IMR-90 (cell line): ENCODE measurements around the gene SPATA33. TPM values are rescaled to one million over a fixed set of nuclear protein-coding genes. Genes with fewer than 3 reads are reported as not detected.

Source experiments
- ATAC-seq: fragments of 200-7000 bp; cut with Tn5 transposase; 2 replicates; pipeline ENCODE4 v1.9.1; 2020; ENCODE audit warnings: low read depth, mild to moderate bottlenecking, moderate library complexity
- BruUV-seq: library from RNA; stranded (reverse); fragments of 400-500 nt; replicated peaks from 2 replicates; lab custom pipeline; 2021; lab: Mats Ljungman, UMichigan
- CTCF ChIA-PET: fragments of 300-600 bp; formaldehyde crosslinking; extraction: SDS; loops from one replicate; lab custom pipeline; 2021; ENCODE audit warnings: antibody characterized with exemption; lab: Yijun Ruan, JAX
- POLR2A ChIA-PET: fragments of 300-600 bp; sonication (Branson Sonifier 250); formaldehyde crosslinking; loops from one replicate; lab custom pipeline; 2022; ENCODE audit warnings: antibody characterized with exemption; ENCODE audit not compliant: unreplicated experiment; lab: Charles Lee
- DNase-seq: peaks from one replicate; pipeline ENCODE4 v3.0.0; 2013
- H2AFZ ChIP-seq: replicated peaks from 2 replicates; pipeline ENCODE3; 2013; ENCODE audit warnings: low read length, mild to moderate bottlenecking; ENCODE audit not compliant: poor library complexity
- H2AK5ac ChIP-seq: 2 replicates; pipeline ENCODE4 v1.6.1; 2013; ENCODE audit warnings: low read depth, low read length, inconsistent platforms
- H2AK9ac ChIP-seq: replicated peaks from 2 replicates; pipeline ENCODE3; 2013; ENCODE audit warnings: mild to moderate bottlenecking, low read depth, low read length, moderate library complexity; ENCODE audit not compliant: poor library complexity
- H2BK120ac ChIP-seq: 2 replicates; pipeline ENCODE4 v1.6.1; 2013; ENCODE audit warnings: low read depth, low read length, inconsistent platforms
- H2BK15ac ChIP-seq: 3 replicates; pipeline ENCODE4 v1.6.1; 2013; ENCODE audit warnings: low read depth, low read length, inconsistent platforms
- H2BK20ac ChIP-seq: 2 replicates; pipeline ENCODE4 v1.6.1; 2013; ENCODE audit warnings: low read depth, mild to moderate bottlenecking, inconsistent platforms, low read length, moderate library complexity
- H2BK5ac ChIP-seq: 2 replicates; pipeline ENCODE4 v1.6.1; 2013; ENCODE audit warnings: mild to moderate bottlenecking, low read depth, low read length, inconsistent platforms; ENCODE audit not compliant: poor library complexity, severe bottlenecking
- H3K14ac ChIP-seq: replicated peaks from 2 replicates; pipeline ENCODE4 v1.6.1; 2013; ENCODE audit warnings: low read depth, low read length, inconsistent platforms
- H3K18ac ChIP-seq: 2 replicates; pipeline ENCODE4 v1.6.1; 2013; ENCODE audit warnings: low read depth, low read length, control low read depth
- H3K23ac ChIP-seq: 2 replicates; pipeline ENCODE4 v1.6.1; 2013; ENCODE audit warnings: low read depth, low read length, inconsistent platforms
- H3K27ac ChIP-seq: 2 replicates; pipeline ENCODE4 v1.5.1; 2013; ENCODE audit warnings: mild to moderate bottlenecking, control low read depth, low read length; ENCODE audit not compliant: insufficient read depth
- H3K27me3 ChIP-seq: 2 replicates; pipeline ENCODE4 v1.6.1; 2013; ENCODE audit warnings: low read length; ENCODE audit not compliant: control insufficient read depth, insufficient read depth
- H3K36me3 ChIP-seq: 2 replicates; pipeline ENCODE4 v1.6.1; 2013; ENCODE audit warnings: low read length, mixed read lengths; ENCODE audit not compliant: control insufficient read depth, insufficient read depth
- H3K4ac ChIP-seq: 2 replicates; pipeline ENCODE4 v1.6.1; 2013; ENCODE audit warnings: low read depth, low read length, inconsistent platforms
- H3K4me1 ChIP-seq: 2 replicates; pipeline ENCODE4 v1.6.1; 2013; ENCODE audit warnings: low read length, mixed read lengths; ENCODE audit not compliant: control insufficient read depth, insufficient read depth
- H3K4me2 ChIP-seq: 2 replicates; pipeline ENCODE4 v1.6.1; 2013; ENCODE audit warnings: low read depth, mild to moderate bottlenecking, control low read depth, low read length, moderate library complexity
- H3K4me3 ChIP-seq: 2 replicates; pipeline ENCODE4 v1.5.1; 2013; ENCODE audit warnings: low read depth, mild to moderate bottlenecking, control low read depth, low read length, moderate library complexity; ENCODE audit not compliant: insufficient read depth
- H3K56ac ChIP-seq: 2 replicates; pipeline ENCODE4 v1.6.1; 2013; ENCODE audit warnings: low read length, inconsistent platforms; ENCODE audit not compliant: insufficient read depth; ENCODE audit errors: extremely low read depth
- H3K79me1 ChIP-seq, 2 experiments: 2 replicates each; pipeline ENCODE4 v1.6.1; 2013; ENCODE audit warnings: low read length in 2 of 2, inconsistent platforms in 1 of 2, low read depth in 1 of 2
- H3K9ac ChIP-seq: 2 replicates; pipeline ENCODE4 v1.6.1; 2013; ENCODE audit warnings: low read depth, low read length, control low read depth
- H3K9me1 ChIP-seq: 2 replicates; pipeline ENCODE4 v1.6.1; 2013; ENCODE audit warnings: low read length, inconsistent platforms; ENCODE audit not compliant: insufficient read depth
- H3K9me3 ChIP-seq: 2 replicates; pipeline ENCODE4 v1.6.1; 2013; ENCODE audit warnings: low read length; ENCODE audit not compliant: control insufficient read depth, insufficient read depth
- H4K20me1 ChIP-seq: 2 replicates; pipeline ENCODE4 v1.6.1; 2013; ENCODE audit warnings: low read length, inconsistent platforms; ENCODE audit not compliant: insufficient read depth
- H4K5ac ChIP-seq: 2 replicates; pipeline ENCODE4 v1.6.1; 2013; ENCODE audit warnings: mild to moderate bottlenecking, low read depth, low read length, control low read depth
- H4K8ac ChIP-seq, 2 experiments: 2 replicates each; pipeline ENCODE4 v1.6.1; 2013; ENCODE audit warnings: low read depth in 2 of 2, low read length in 2 of 2, control low read depth in 1 of 2, inconsistent platforms in 1 of 2
- H4K91ac ChIP-seq: 2 replicates; pipeline ENCODE4 v1.6.1; 2013; ENCODE audit warnings: low read depth, low read length, inconsistent platforms; ENCODE audit not compliant: insufficient read depth
- BHLHE40 ChIP-seq: fragments of 150-350 bp; IDR thresholded peaks from 2 replicates; pipeline ENCODE4 v1.6.1; 2016; ENCODE audit warnings: mild to moderate bottlenecking, low read depth, low read length
- CEBPB ChIP-seq: IDR thresholded peaks from 2 replicates; pipeline ENCODE4 v1.6.1; 2012; ENCODE audit warnings: low read depth, low read length, improper control_type of control experiment
- CHD1 ChIP-seq: IDR thresholded peaks from 2 replicates; pipeline ENCODE4 v1.6.1; 2012; ENCODE audit warnings: low read depth, low read length, improper control_type of control experiment
- ELK1 ChIP-seq: fragments of 150-350 bp; IDR thresholded peaks from 2 replicates; pipeline ENCODE4 v1.6.1; 2016; ENCODE audit warnings: low read depth, mild to moderate bottlenecking, low read length, moderate library complexity, borderline replicate concordance
- FOS ChIP-seq: fragments of 150-350 bp; IDR thresholded peaks from 2 replicates; pipeline ENCODE4 v1.6.1; 2016; ENCODE audit warnings: low read depth, low read length
- MAFK ChIP-seq: IDR thresholded peaks from 2 replicates; pipeline ENCODE4 v1.6.1; 2012; ENCODE audit warnings: low read depth, low read length, improper control_type of control experiment
- NFE2L2 ChIP-seq: fragments of 150-350 bp; IDR thresholded peaks from 2 replicates; pipeline ENCODE4 v1.6.1; 2016; ENCODE audit warnings: low read depth, mild to moderate bottlenecking, low read length
- POLR2A ChIP-seq: IDR thresholded peaks from 2 replicates; pipeline ENCODE4 v1.6.1; 2012; ENCODE audit warnings: mild to moderate bottlenecking, low read depth, low read length
- RAD21 ChIP-seq: IDR thresholded peaks from 2 replicates; pipeline ENCODE4 v1.6.1; 2012; ENCODE audit warnings: low read length, improper control_type of control experiment
- RFX5 ChIP-seq: IDR thresholded peaks from 2 replicates; pipeline ENCODE4 v1.8.0; 2012; ENCODE audit warnings: low read depth, mild to moderate bottlenecking, low read length, moderate library complexity
- USF2 ChIP-seq: fragments of 150-350 bp; IDR thresholded peaks from 2 replicates; pipeline ENCODE4 v1.6.1; 2017; ENCODE audit warnings: mild to moderate bottlenecking, antibody characterized with exemption, low read length, low read depth
- WGBS, 2 experiments: methylation state at CpG; one replicate each; pipeline versions ENCODE4 v1.1.5 to v1.1.7; 2013; ENCODE audit warnings: missing lambda C conversion rate in 2 of 2; ENCODE audit not compliant: insufficient read length in 1 of 2; ENCODE audit errors: extremely low coverage in 2 of 2; 5-methylcytosine and 5-hydroxymethylcytosine counted together
- dilution Hi-C: fragments of 300-500 bp; cut with HindIII; formaldehyde crosslinking; loops from one replicate; pipeline ENCODE4 v1.14.3; 2018; ENCODE audit warnings: low sequenced_read_pairs; ENCODE audit not compliant: unreplicated experiment
- in situ Hi-C: fragments of 300-500 bp; cut with MboI; formaldehyde crosslinking; loops from 3 replicates; pipeline ENCODE4 v1.14.3; 2019; ENCODE audit warnings: low sequenced_read_pairs, inconsistent platforms, mixed read lengths
- intact Hi-C: fragments of 100-400 bp; cut with micrococcal nuclease; formaldehyde crosslinking; loops from 2 replicates; pipeline ENCODE4 v1.10.0; 2022
- polyA plus RNA-seq, 3 experiments: library from polyadenylated mRNA; depleted of rRNA; stranded (reverse); fragments of >200 nt; gene quantifications; 2 replicates each; pipeline ENCODE4 v1.2.3, GENCODE V29; 2012; ENCODE audit warnings: low replicate concordance in 1 of 3
- total RNA-seq: library from RNA; depleted of rRNA; stranded (reverse); fragments of >200 nt; gene quantifications from 2 replicates; pipeline ENCODE4 v1.2.3, GENCODE V29; 2012

SPATA33 gene
- total and polyA plus RNA-seq, 2 of the 4 experiments (the other 2 are of a cell fraction), result 0.90 to 3.4 TPM

- no peak overlapping the region for H3K4me3 ChIP-seq
- intact Hi-C loops (no loop called here), in situ Hi-C loops (no loop called here), dilution Hi-C loops (no loop called here)
- no peak overlapping the region for H2AK5ac ChIP-seq
- H3K4me1 ChIP-seq, result peaks cover 9% of the 10 kb centered on the region
- no peak overlapping the region for H2BK120ac ChIP-seq
- ChIA-PET CTCF (no interaction called here), POLR2A (no interaction called here)
- no peak overlapping the region for H2BK20ac ChIP-seq
- H4K91ac ChIP-seq, result no peak overlapping the region
- no peak overlapping the region for H2BK5ac ChIP-seq
- H4K8ac ChIP-seq, result no peak overlapping the region
- H3K56ac ChIP-seq, result no peak overlapping the region
- no peaks in the 10 kb centered on the region for H3K9me3 ChIP-seq
- H3K4ac ChIP-seq, result no peak overlapping the region
- no peak overlapping the region for H3K27ac ChIP-seq
- no peaks in the 10 kb centered on the region for H3K27me3 ChIP-seq
- WGBS, 2 experiments, result 85% methylated on average over 15 of the region's 32 CpGs; no CpG with 5 or more reads in 1 of the 2 experiments
- no peak overlapping the region for H2AK9ac ChIP-seq
- peaks cover 32% of the 10 kb centered on the region for H4K20me1 ChIP-seq
- no TSS peak for BruUV-seq
- no peak overlapping the region for H3K4me2 ChIP-seq
- no peak overlapping the region for H2BK15ac ChIP-seq
- no peak overlapping the region for H4K5ac ChIP-seq
- ATAC-seq (no peak), DNase-seq (no peak)
- H3K36me3 ChIP-seq, result peaks cover 32% of the 10 kb centered on the region
- H3K9ac ChIP-seq, result no peak overlapping the region
- H3K23ac ChIP-seq, result no peak overlapping the region
- H2AFZ ChIP-seq, result no peak overlapping the region
- H3K14ac ChIP-seq, result no peak overlapping the region
- TF ChIP-seq FOS, result no peak
- TF ChIP-seq ELK1, result no peak
- no peak for TF ChIP-seq CHD1
- TF ChIP-seq CEBPB, result no peak
- no peak for TF ChIP-seq MAFK
- TF ChIP-seq USF2, result no peak
- no peak for TF ChIP-seq NFE2L2
- TF ChIP-seq BHLHE40, result no peak
- no peak for TF ChIP-seq RFX5
- TF ChIP-seq RAD21, result no peak
- no peak for TF ChIP-seq POLR2A
- no peaks in the 10 kb centered on the region for H3K9me1 ChIP-seq
- peaks cover 5 to 20% of the 10 kb centered on the region in 2 experiments; a peak in 2 of 4 replicates for H3K79me1 ChIP-seq
- H3K18ac ChIP-seq, result no peak overlapping the region
These were observed 40.1 kb downstream of the SPATA33 start for GRCh38 chr16:89697616-89698331.
